H9 (cell line): ENCODE data around the gene SETD3. TPM values are rescaled to one million over a fixed set of nuclear protein-coding genes. Genes with fewer than 3 reads are reported as not detected.

Source experiments
- DNase-seq: peaks from one replicate; pipeline ENCODE4 v3.0.0-alpha.2; 2017
- H2AFZ ChIP-seq: one replicate; pipeline ENCODE4 v1.6.1; 2013; ENCODE audit warnings: mild to moderate bottlenecking, low read length, control low read depth, moderate library complexity
- H2AK5ac ChIP-seq: 2 replicates; pipeline ENCODE4 v1.6.1; 2013; ENCODE audit warnings: low read length, control low read depth, mixed read lengths; ENCODE audit not compliant: insufficient read length
- H2BK120ac ChIP-seq: one replicate; pipeline ENCODE4 v1.6.1; 2013; ENCODE audit warnings: low read depth, mild to moderate bottlenecking, low read length, control low read depth, inconsistent platforms; ENCODE audit not compliant: poor library complexity, severe bottlenecking
- H2BK12ac ChIP-seq: 2 replicates; pipeline ENCODE4 v1.6.1; 2013; ENCODE audit warnings: low read length, control low read depth, mixed read lengths, low read depth; ENCODE audit not compliant: insufficient read length
- H2BK15ac ChIP-seq: 2 replicates; pipeline ENCODE4 v1.6.1; 2013; ENCODE audit warnings: low read depth, low read length, control low read depth
- H2BK20ac ChIP-seq: one replicate; pipeline ENCODE4 v1.6.1; 2013; ENCODE audit warnings: low read depth, mild to moderate bottlenecking, low read length, control low read depth, inconsistent platforms; ENCODE audit not compliant: poor library complexity, severe bottlenecking
- H2BK5ac ChIP-seq: 2 replicates; pipeline ENCODE4 v1.6.1; 2013; ENCODE audit warnings: low read length, control low read depth, mixed read lengths; ENCODE audit not compliant: insufficient read length
- H3K14ac ChIP-seq: 2 replicates; pipeline ENCODE4 v1.6.1; 2013; ENCODE audit warnings: low read length, control low read depth; ENCODE audit not compliant: insufficient read depth
- H3K18ac ChIP-seq: 2 replicates; pipeline ENCODE4 v1.6.1; 2013; ENCODE audit warnings: low read depth, mild to moderate bottlenecking, mixed read lengths, low read length, control low read depth; ENCODE audit not compliant: insufficient read length
- H3K23ac ChIP-seq: 2 replicates; pipeline ENCODE4 v1.6.1; 2013; ENCODE audit warnings: low read length, control low read depth, mixed read lengths, low read depth; ENCODE audit not compliant: insufficient read length
- H3K23me2 ChIP-seq: 2 replicates; pipeline ENCODE4 v1.6.1; 2013; ENCODE audit warnings: low read depth, mild to moderate bottlenecking, mixed read lengths, low read length, control low read depth; ENCODE audit not compliant: insufficient read length, poor library complexity, severe bottlenecking
- H3K27ac ChIP-seq: 2 replicates; pipeline ENCODE4 v1.5.1; 2013; ENCODE audit warnings: low read length, control low read depth, mixed read lengths, low read depth; ENCODE audit not compliant: insufficient read length
- H3K27me3 ChIP-seq: 2 replicates; pipeline ENCODE4 v1.6.1; 2013; ENCODE audit warnings: low read length, control low read depth, inconsistent platforms; ENCODE audit not compliant: insufficient read depth
- H3K4ac ChIP-seq: 2 replicates; pipeline ENCODE4 v1.6.1; 2013; ENCODE audit warnings: low read depth, mild to moderate bottlenecking, control low read depth, inconsistent platforms, low read length, moderate library complexity
- H3K4me1 ChIP-seq: 2 replicates; pipeline ENCODE4 v1.6.1; 2013; ENCODE audit warnings: low read length, control low read depth, inconsistent platforms; ENCODE audit not compliant: insufficient read depth
- H3K4me2 ChIP-seq: 2 replicates; pipeline ENCODE4 v1.6.1; 2013; ENCODE audit warnings: low read length, control low read depth, mixed read lengths; ENCODE audit not compliant: insufficient read length, insufficient read depth
- H3K56ac ChIP-seq: 2 replicates; pipeline ENCODE4 v1.6.1; 2013; ENCODE audit warnings: low read depth, mild to moderate bottlenecking, mixed read lengths, low read length, control low read depth; ENCODE audit not compliant: insufficient read length
- H3K79me1 ChIP-seq: 2 replicates; pipeline ENCODE4 v1.6.1; 2013; ENCODE audit warnings: low read depth, mild to moderate bottlenecking, moderate library complexity, low read length, control low read depth, inconsistent platforms; ENCODE audit not compliant: insufficient read depth, poor library complexity, severe bottlenecking
- H3K79me2 ChIP-seq: 2 replicates; pipeline ENCODE4 v1.6.1; 2013; ENCODE audit warnings: low read length, control low read depth, inconsistent platforms; ENCODE audit not compliant: insufficient read depth
- H3K9ac ChIP-seq: 2 replicates; pipeline ENCODE4 v1.6.1; 2013; ENCODE audit warnings: low read length, control low read depth, mixed read lengths; ENCODE audit not compliant: insufficient read length; ENCODE audit errors: extremely low read depth
- H3K9me3 ChIP-seq: one replicate; pipeline ENCODE4 v1.6.1; 2013; ENCODE audit warnings: low read depth, low read length, inconsistent platforms; ENCODE audit not compliant: control insufficient read depth
- H3T11ph ChIP-seq: one replicate; pipeline ENCODE4 v1.6.1; 2013; ENCODE audit warnings: mild to moderate bottlenecking, low read length, control low read depth, inconsistent platforms
- H4K20me1 ChIP-seq: one replicate; pipeline ENCODE4 v1.6.1; 2013; ENCODE audit not compliant: control insufficient read depth, insufficient read length, insufficient read depth
- H4K5ac ChIP-seq: 2 replicates; pipeline ENCODE4 v1.6.1; 2013; ENCODE audit warnings: low read depth, mild to moderate bottlenecking, mixed read lengths, low read length, control low read depth; ENCODE audit not compliant: insufficient read length
- H4K8ac ChIP-seq: replicated peaks from 2 replicates; pipeline ENCODE4 v1.6.1; 2013; ENCODE audit warnings: low read length, control low read depth, mixed read lengths, low read depth; ENCODE audit not compliant: insufficient read length
- H4K91ac ChIP-seq: 2 replicates; pipeline ENCODE4 v1.6.1; 2013; ENCODE audit warnings: low read depth, mild to moderate bottlenecking, moderate library complexity, mixed read lengths, low read length, control low read depth; ENCODE audit not compliant: insufficient read length
- H3K27ac Mint-ChIP-seq, 3 experiments: 2 replicates in 2 of 3; 3 replicates in 1 of 3; pipeline ENCODE4 v1.8.0; 2020 to 2021; ENCODE audit warnings: mixed read lengths in 3 of 3, mild to moderate bottlenecking in 1 of 3, moderate library complexity in 1 of 3
- H3K27me3 Mint-ChIP-seq: 2 replicates; pipeline ENCODE4 v1.8.0; 2021; ENCODE audit warnings: low read depth, mild to moderate bottlenecking, moderate library complexity, mixed read lengths
- H3K36me3 Mint-ChIP-seq, 3 experiments: 2 replicates in 2 of 3; 3 replicates in 1 of 3; pipeline ENCODE4 v1.8.0; 2020 to 2021; ENCODE audit warnings: low read depth in 3 of 3, mixed read lengths in 3 of 3; ENCODE audit not compliant: insufficient read depth in 1 of 3
- H3K4me1 Mint-ChIP-seq, 2 experiments: 2 replicates each; pipeline ENCODE4 v1.8.0; 2020; ENCODE audit warnings: mixed read lengths in 2 of 2
- H3K4me3 Mint-ChIP-seq, 2 experiments: 2 replicates in 1 of 2; 3 replicates in 1 of 2; pipeline ENCODE4 v1.8.0; 2020 to 2021; ENCODE audit warnings: mild to moderate bottlenecking in 2 of 2, mixed read lengths in 2 of 2, moderate library complexity in 1 of 2
- H3K9me3 Mint-ChIP-seq, 2 experiments: 2 replicates in 1 of 2; 3 replicates in 1 of 2; pipeline ENCODE4 v1.8.0; 2020; ENCODE audit warnings: mild to moderate bottlenecking in 2 of 2, mixed read lengths in 2 of 2, moderate library complexity in 1 of 2
- WGBS: extraction: QIAGEN DNeasy Blood & Tissue Kit; methylation state at CpG from one replicate; pipeline ENCODE4 v1.1.7; 2013; ENCODE audit warnings: missing lambda C conversion rate, low lambda C conversion rate, mixed read lengths; ENCODE audit not compliant: insufficient read length; ENCODE audit errors: extremely low coverage; 5-methylcytosine and 5-hydroxymethylcytosine counted together
- total RNA-seq: library from RNA; stranded (reverse); gene quantifications from 2 replicates; pipeline ENCODE4 v1.2.1, GENCODE V29; 2021
- TF ChIP-seq, protein P1 (sequence below): fragments of 200-600 bp; sonication (generic); conservative IDR thresholded peaks from 3 replicates; pipeline ENCODE4 v1.8.0; 2021; ENCODE audit warnings: antibody characterized with exemption, mild to moderate bottlenecking

SETD3 gene
- total RNA-seq, 1 experiment from 2014 or later = 56.7 TPM

DNA sequence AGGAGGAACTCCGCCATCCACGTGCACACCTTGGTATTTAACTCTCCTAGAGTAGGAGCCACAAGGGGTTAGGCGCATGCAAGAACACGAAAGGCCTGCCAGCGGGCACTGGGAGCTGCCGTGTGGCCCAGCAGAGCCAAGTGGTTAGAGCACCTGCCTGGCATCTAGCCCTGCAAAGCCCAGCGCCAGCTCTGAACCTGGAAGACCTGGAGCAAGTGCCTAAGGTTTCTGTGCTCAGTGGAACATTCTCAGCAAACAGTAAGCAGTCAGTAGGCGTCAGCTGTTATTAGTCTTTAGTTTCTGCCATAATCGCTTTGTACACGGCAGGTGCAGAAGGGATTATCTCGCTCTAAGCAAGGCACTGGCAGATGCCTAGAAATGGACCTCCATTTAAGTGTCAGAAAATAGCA, 55.4 kb downstream of the SETD3 start:
- no peak overlapping the region for H2BK120ac ChIP-seq
- Mint-ChIP-seq H3K4me3 (no peak overlapping the region), H3K27ac (peak overlapping the region in 1 of 3 experiments; percentile 92; a peak in 2 of 7 replicates), H3K9me3 (peaks cover 11 to 18% of the 10 kb centered on the region in 2 experiments), H3K27me3 (no peaks in the 10 kb centered on the region), H3K36me3 (peaks cover 23 to 25% (median 25%) of the 10 kb centered on the region in 3 experiments), H3K4me1 (peaks cover 55% of the 10 kb centered on the region in 2 experiments)
- H3K4me2 ChIP-seq = no peak overlapping the region
- no peak overlapping the region for H3K18ac ChIP-seq
- H3K79me2 ChIP-seq = peaks cover 3% of the 10 kb centered on the region; the same call in 1 of the 2 replicates
- no peak overlapping the region for H3T11ph ChIP-seq
- TF ChIP-seq, protein P1, sequence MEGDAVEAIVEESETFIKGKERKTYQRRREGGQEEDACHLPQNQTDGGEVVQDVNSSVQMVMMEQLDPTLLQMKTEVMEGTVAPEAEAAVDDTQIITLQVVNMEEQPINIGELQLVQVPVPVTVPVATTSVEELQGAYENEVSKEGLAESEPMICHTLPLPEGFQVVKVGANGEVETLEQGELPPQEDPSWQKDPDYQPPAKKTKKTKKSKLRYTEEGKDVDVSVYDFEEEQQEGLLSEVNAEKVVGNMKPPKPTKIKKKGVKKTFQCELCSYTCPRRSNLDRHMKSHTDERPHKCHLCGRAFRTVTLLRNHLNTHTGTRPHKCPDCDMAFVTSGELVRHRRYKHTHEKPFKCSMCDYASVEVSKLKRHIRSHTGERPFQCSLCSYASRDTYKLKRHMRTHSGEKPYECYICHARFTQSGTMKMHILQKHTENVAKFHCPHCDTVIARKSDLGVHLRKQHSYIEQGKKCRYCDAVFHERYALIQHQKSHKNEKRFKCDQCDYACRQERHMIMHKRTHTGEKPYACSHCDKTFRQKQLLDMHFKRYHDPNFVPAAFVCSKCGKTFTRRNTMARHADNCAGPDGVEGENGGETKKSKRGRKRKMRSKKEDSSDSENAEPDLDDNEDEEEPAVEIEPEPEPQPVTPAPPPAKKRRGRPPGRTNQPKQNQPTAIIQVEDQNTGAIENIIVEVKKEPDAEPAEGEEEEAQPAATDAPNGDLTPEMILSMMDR = no peak
- H3K27ac ChIP-seq = no peak overlapping the region
- no peak overlapping the region for H3K4ac ChIP-seq
- no peak overlapping the region for H4K91ac ChIP-seq
- no peak overlapping the region for H2BK20ac ChIP-seq
- no peak overlapping the region for H2AFZ ChIP-seq
- no peak overlapping the region for H2BK5ac ChIP-seq
- H3K14ac ChIP-seq = no peak overlapping the region
- peaks cover 9% of the 10 kb centered on the region for H3K9me3 ChIP-seq
- no peaks in the 10 kb centered on the region for H3K23me2 ChIP-seq
- H2BK12ac ChIP-seq = no peak overlapping the region
- no peak overlapping the region for H2BK15ac ChIP-seq
- peaks cover 6% of the 10 kb centered on the region for H3K79me1 ChIP-seq
- no peak for DNase-seq
- no peak overlapping the region for H4K8ac ChIP-seq
- no peaks in the 10 kb centered on the region for H3K27me3 ChIP-seq
- no CpG with 5 or more reads among the region's 11 CpGs for WGBS
- H4K5ac ChIP-seq = no peak overlapping the region
- H4K20me1 ChIP-seq = no peaks in the 10 kb centered on the region
- H3K56ac ChIP-seq = no peak overlapping the region
- no peak overlapping the region for H3K9ac ChIP-seq
- peaks cover 14% of the 10 kb centered on the region; the same call in 1 of the 2 replicates for H3K4me1 ChIP-seq
- no peak overlapping the region for H2AK5ac ChIP-seq
- H3K23ac ChIP-seq = no peak overlapping the region
